Measurements from ENCODE around the gene C14orf132.

Gene C14orf132

GRCh38 chr14:96090441-96091148, 51.4 kb downstream of the C14orf132 start:
- H3K4me3 ChIP-seq (ENCODE audit: low read length), result no peak overlapping the region
- no peak for TF ChIP-seq ZNF274 (IDR thresholded peaks at IDR 0.05; ENCODE audit: low read depth, low read length)

- no peak for TF ChIP-seq ZNF274 (IDR thresholded peaks at IDR 0.05; ENCODE audit: low read depth, low read length)
- H3K4me3 ChIP-seq (ENCODE audit: low read length), result no peak overlapping the region
These were observed 52.1 kb downstream of the C14orf132 start for GRCh38 chr14:96091149-96091693.

- H3K4me3 ChIP-seq (ENCODE audit: low read length), result no peak overlapping the region
- no peak for TF ChIP-seq ZNF274 (IDR thresholded peaks at IDR 0.05; ENCODE audit: low read depth, low read length)
These were observed 52.8 kb downstream of the C14orf132 start for GRCh38 chr14:96091941-96092411.

GRCh38 chr14:96092936-96093335, 53.8 kb downstream of the C14orf132 start:
- TF ChIP-seq ZNF274 (IDR thresholded peaks at IDR 0.05; ENCODE audit: low read depth, low read length), result no peak
- no peak overlapping the region for H3K4me3 ChIP-seq (ENCODE audit: low read length)

- no peak for TF ChIP-seq ZNF274 (IDR thresholded peaks at IDR 0.05; ENCODE audit: low read depth, low read length)
- no peak overlapping the region for H3K4me3 ChIP-seq (ENCODE audit: low read length)
These were observed 55.0 kb downstream of the C14orf132 start for GRCh38 chr14:96094211-96094610.

- no peak overlapping the region for H3K4me3 ChIP-seq (ENCODE audit: low read length)
- TF ChIP-seq ZNF274 (IDR thresholded peaks at IDR 0.05; ENCODE audit: low read depth, low read length), result no peak
These were observed 55.5 kb downstream of the C14orf132 start for GRCh38 chr14:96094656-96095055.

- H3K4me3 ChIP-seq (ENCODE audit: low read length), result no peak overlapping the region
These were observed 55.9 kb downstream of the C14orf132 start for GRCh38 chr14:96095058-96095457.

GRCh38 chr14:96095581-96096476, 56.7 kb downstream of the C14orf132 start:
- TF ChIP-seq ZNF274 (IDR thresholded peaks at IDR 0.05; ENCODE audit: low read depth, low read length), result no peak
- H3K4me3 ChIP-seq (ENCODE audit: low read length), result no peak overlapping the region

More at GRCh38 chr14:96095058-96095457, 55.9 kb downstream of the C14orf132 start:
- TF ChIP-seq ZNF274 (IDR thresholded peaks at IDR 0.05; ENCODE audit: low read depth, low read length), result no peak

- TF ChIP-seq ZNF274 (IDR thresholded peaks at IDR 0.05; ENCODE audit: low read depth, low read length), result no peak
These were observed 57.8 kb downstream of the C14orf132 start for GRCh38 chr14:96096639-96097610.

GRCh38 chr14:96097752-96098151, 58.6 kb downstream of the C14orf132 start:
- H3K4me3 ChIP-seq (ENCODE audit: low read length), result no peak overlapping the region
- TF ChIP-seq ZNF274 (IDR thresholded peaks at IDR 0.05; ENCODE audit: low read depth, low read length), result no peak

More at GRCh38 chr14:96096639-96097610, 57.8 kb downstream of the C14orf132 start:
- no peak overlapping the region for H3K4me3 ChIP-seq (ENCODE audit: low read length)

- TF ChIP-seq ZNF274 (IDR thresholded peaks at IDR 0.05; ENCODE audit: low read depth, low read length), result no peak
These were observed 59.3 kb downstream of the C14orf132 start for GRCh38 chr14:96098309-96098998.

GRCh38 chr14:96098999-96099335, 59.8 kb downstream of the C14orf132 start:
- no peak overlapping the region for H3K4me3 ChIP-seq (ENCODE audit: low read length)
- no peak for TF ChIP-seq ZNF274 (IDR thresholded peaks at IDR 0.05; ENCODE audit: low read depth, low read length)

More at GRCh38 chr14:96098309-96098998, 59.3 kb downstream of the C14orf132 start:
- no peak overlapping the region for H3K4me3 ChIP-seq (ENCODE audit: low read length)
